Psoas muscle (tissue), 8 donors: Measurements from ENCODE around the gene TBATA. TPM values are rescaled to one million over a fixed set of nuclear protein-coding genes. Genes with fewer than 3 reads are reported as not detected.

Experiments
- ATAC-seq, 4 donors: fragments of 200-7000 bp; cut with Tn5 transposase; one replicate each; pipeline ENCODE4 v1.9.1; 2020; ENCODE audit warnings: moderate library complexity in 3 of 4, mild to moderate bottlenecking in 2 of 4
- DNase-seq, 2 donors: peaks; one replicate each; pipeline ENCODE4 v3.0.0-alpha.2; 2020
- H3K27ac ChIP-seq: fragments of 200-600 bp; one replicate; pipeline ENCODE4 v1.8.0; 2022
- H3K27me3 ChIP-seq, 3 donors: fragments of 200-600 bp in 1 of 3; one replicate each; pipeline versions ENCODE4 v1.6.1 to v1.8.0; 2013 to 2022; ENCODE audit warnings: low read length in 2 of 3, mild to moderate bottlenecking in 2 of 3, moderate library complexity in 1 of 3; ENCODE audit not compliant: insufficient read depth in 3 of 3
- H3K36me3 ChIP-seq, 2 donors: fragments of 200-600 bp in 1 of 2; one replicate each; pipeline versions ENCODE4 v1.6.1 to v1.8.0; 2013 to 2022; ENCODE audit warnings: low read depth in 1 of 2, mild to moderate bottlenecking in 1 of 2, moderate library complexity in 1 of 2; ENCODE audit not compliant: insufficient read depth in 1 of 2
- H3K4me1 ChIP-seq: fragments of 200-600 bp; one replicate; pipeline ENCODE4 v1.8.0; 2022
- H3K4me3 ChIP-seq: fragments of 200-600 bp; one replicate; pipeline ENCODE4 v1.8.0; 2022; ENCODE audit warnings: mild to moderate bottlenecking
- H3K9me3 ChIP-seq: fragments of 200-600 bp; one replicate; pipeline ENCODE4 v1.8.0; 2022
- WGBS, 3 donors: extraction: QIAGEN DNeasy Blood & Tissue Kit; methylation state at CpG; one replicate each; pipeline versions ENCODE4 v1.1.6 to v1.1.7; 2013; 5-methylcytosine and 5-hydroxymethylcytosine counted together
- intact Hi-C, 2 donors: fragments of 100-400 bp; cut with DNase I; formaldehyde crosslinking; loops; one replicate each; pipeline versions ENCODE4 v1.11.0 to v1.14.2; 2022
- polyA plus RNA-seq, 3 donors: library from polyadenylated mRNA; stranded (reverse); fragments of 200-250 nt; gene quantifications; one replicate each; pipeline ENCODE4 v1.2.3, GENCODE V29; 2013
- total RNA-seq, 4 donors: library from RNA; stranded (reverse); fragmentation: NEBNext Ultra II Directional in 2 of 4; extraction: Animal tissue kit (Norgen Biotek cat#: 25700) in 2 of 4; gene quantifications; one replicate each; pipeline versions ENCODE4 v1.2.1 to v1.2.4, GENCODE V29; 2021 to 2023
- TF ChIP-seq, protein P1 (sequence below): fragments of 200-600 bp; IDR thresholded peaks from one replicate; pipeline ENCODE4 v1.8.0; 2022; ENCODE audit warnings: antibody characterized with exemption
- donor health status: healthy with polysubstance abuse.
- donor health status: DM: no; HTN: no; CAD: no; lungs with moderate emphysema.
- donor health status: Bipolar disorder and iron deficiency.
- donor health status: healthy.
- donor health status: DM: yes; HTN: yes; CAD: no.
- donor health status: DM: no; HTN: no; CAD: no.
- donor health status: DM: no; HTN: no; CAD: no.
- donor health status: DM: yes; HTN: yes; CAD: no.

TBATA gene
- total and polyA plus RNA-seq, 7 donors: not detected

DNA sequence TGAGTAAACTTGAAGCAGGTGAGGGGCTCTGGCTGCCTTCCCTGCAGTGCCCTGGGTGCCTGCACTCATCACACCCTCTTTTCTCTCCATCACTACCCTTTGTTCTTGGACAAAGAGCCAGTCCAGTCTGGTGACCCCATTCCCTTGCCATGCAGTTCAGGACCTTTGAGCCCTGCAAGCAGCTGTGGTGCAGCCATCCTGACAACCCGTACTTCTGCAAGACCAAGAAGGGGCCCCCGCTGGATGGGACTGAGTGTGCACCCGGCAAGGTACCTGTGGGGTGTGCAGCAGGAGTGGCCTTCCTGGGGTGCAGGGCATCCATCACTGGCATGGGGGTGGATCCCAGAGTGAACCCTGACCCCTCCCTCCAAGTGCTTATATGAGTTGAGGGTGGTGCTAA lies 48.7 kb downstream of the TBATA start:
- H3K27me3 ChIP-seq: no peaks in the 10 kb centered on the region
- WGBS, 3 donors: 95 to 98% (median 96%) methylated on average over 3 of the region's 3 CpGs
- no peaks in the 10 kb centered on the region for H3K36me3 ChIP-seq
- intact Hi-C loops: no loop called here
- no peak overlapping the region for H3K27ac ChIP-seq
- no peak for DNase-seq
- no peak for ATAC-seq
- H3K4me1 ChIP-seq: no peaks in the 10 kb centered on the region
- TF ChIP-seq, protein P1, sequence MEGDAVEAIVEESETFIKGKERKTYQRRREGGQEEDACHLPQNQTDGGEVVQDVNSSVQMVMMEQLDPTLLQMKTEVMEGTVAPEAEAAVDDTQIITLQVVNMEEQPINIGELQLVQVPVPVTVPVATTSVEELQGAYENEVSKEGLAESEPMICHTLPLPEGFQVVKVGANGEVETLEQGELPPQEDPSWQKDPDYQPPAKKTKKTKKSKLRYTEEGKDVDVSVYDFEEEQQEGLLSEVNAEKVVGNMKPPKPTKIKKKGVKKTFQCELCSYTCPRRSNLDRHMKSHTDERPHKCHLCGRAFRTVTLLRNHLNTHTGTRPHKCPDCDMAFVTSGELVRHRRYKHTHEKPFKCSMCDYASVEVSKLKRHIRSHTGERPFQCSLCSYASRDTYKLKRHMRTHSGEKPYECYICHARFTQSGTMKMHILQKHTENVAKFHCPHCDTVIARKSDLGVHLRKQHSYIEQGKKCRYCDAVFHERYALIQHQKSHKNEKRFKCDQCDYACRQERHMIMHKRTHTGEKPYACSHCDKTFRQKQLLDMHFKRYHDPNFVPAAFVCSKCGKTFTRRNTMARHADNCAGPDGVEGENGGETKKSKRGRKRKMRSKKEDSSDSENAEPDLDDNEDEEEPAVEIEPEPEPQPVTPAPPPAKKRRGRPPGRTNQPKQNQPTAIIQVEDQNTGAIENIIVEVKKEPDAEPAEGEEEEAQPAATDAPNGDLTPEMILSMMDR: no peak
- no peak overlapping the region for H3K4me3 ChIP-seq
- no peaks in the 10 kb centered on the region for H3K9me3 ChIP-seq

DNA sequence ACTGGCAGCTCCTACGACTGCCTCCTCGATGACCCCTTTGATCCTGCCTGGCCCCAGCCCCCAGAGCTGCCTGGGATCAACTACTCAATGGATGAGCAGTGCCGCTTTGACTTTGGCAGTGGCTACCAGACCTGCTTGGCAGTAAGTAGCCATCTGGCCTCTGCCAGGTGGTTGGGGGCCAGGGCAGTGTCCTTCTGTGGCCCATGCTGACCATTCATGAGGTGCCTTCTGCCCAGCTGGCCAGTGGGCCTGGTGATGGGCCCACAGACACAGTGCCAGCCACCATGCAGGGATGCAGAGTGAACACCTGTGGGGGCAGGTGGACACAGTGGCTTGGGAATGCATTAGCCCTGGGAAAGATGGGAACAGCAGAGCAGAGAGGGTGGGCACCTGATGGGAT lies 50.0 kb downstream of the TBATA start:
- no peak overlapping the region for H3K27ac ChIP-seq
- TF ChIP-seq, protein P1: no peak
- ATAC-seq: no peak
- no peaks in the 10 kb centered on the region for H3K27me3 ChIP-seq
- H3K4me3 ChIP-seq: no peak overlapping the region
- no peaks in the 10 kb centered on the region for H3K4me1 ChIP-seq
- H3K9me3 ChIP-seq: no peaks in the 10 kb centered on the region
- no peak for DNase-seq
- intact Hi-C loops: no loop called here
- H3K36me3 ChIP-seq: no peaks in the 10 kb centered on the region
- 31 to 69% (median 50%) methylated on average over 3 of the region's 3 CpGs for WGBS, 3 donors

DNA sequence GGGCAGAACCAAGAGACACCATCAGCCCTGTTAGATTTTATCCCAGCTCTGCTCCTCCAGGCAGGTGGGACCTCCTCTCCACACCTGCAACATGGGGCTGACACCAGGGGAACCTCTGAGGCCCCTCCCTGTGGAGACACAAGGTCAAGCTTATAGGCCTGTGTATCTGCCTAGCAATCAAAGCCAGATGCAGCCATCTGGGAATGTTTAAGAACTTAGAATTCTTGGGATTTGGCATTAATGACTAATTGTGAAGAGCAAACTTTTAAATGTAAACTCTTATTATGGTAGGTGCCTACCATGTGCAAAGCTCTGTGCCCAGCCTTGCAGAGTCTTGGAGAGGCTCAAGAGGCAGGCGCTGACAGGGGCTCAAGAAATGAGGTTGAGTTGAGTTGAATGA lies 52.1 kb downstream of the TBATA start:
- TF ChIP-seq, protein P1: no peak
- Histone ChIP-seq H3K27ac (no peak overlapping the region), H3K36me3 (no peaks in the 10 kb centered on the region), H3K27me3 (no peaks in the 10 kb centered on the region), H3K4me3 (no peak overlapping the region), H3K4me1 (no peaks in the 10 kb centered on the region), H3K9me3 (no peaks in the 10 kb centered on the region)
- no peak for DNase-seq
- intact Hi-C loops: no loop called here
- no peak for ATAC-seq
- 98 to 100% (median 100%) methylated on average over 1 of the region's 1 CpG for WGBS, 3 donors

DNA sequence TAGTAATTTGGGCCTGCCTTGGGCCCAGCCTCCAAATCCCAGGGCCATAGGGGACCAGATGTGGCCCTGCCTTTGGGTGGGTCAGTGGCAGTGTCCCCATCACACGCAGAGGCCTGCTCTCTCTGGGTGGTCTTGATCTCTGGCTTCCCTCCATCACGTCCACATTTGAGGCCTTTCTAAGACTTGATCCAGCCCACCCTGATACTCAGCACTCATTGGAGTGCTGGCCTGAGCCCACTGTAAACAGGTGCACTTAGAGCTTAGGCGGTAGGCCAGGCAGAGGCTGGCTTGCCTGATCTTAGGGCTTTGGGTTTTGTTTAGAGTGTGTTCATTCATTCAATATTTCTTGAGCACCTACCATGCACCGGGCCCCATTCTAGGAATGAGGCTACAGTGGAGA lies 52.6 kb downstream of the TBATA start:
- Histone ChIP-seq H3K4me3 (no peak overlapping the region), H3K9me3 (no peaks in the 10 kb centered on the region), H3K4me1 (no peaks in the 10 kb centered on the region), H3K27ac (no peak overlapping the region), H3K36me3 (no peaks in the 10 kb centered on the region), H3K27me3 (no peaks in the 10 kb centered on the region)
- ATAC-seq (no peak), DNase-seq (no peak)
- intact Hi-C loops: no loop called here
- TF ChIP-seq, protein P1: no peak
- 72 to 89% (median 76%) methylated on average over 4 of the region's 4 CpGs for WGBS, 3 donors

DNA sequence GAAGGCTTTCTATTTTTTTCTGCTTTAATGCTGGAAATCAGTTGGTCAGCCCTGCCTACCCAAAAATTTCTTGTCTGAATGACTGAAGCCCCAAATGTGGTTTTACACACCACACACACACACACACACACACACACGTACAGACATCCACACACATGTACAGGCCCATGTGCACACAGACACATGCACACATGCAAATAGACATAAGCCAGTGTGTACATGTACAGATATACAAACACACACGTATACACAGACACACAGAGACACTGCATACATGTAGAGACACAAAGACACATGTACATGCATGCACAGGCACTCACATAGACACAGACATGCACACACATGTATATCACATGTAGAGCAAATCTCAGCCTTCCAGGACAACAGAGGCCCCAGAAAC lies 54.2 kb downstream of the TBATA start:
- Histone ChIP-seq H3K9me3 (no peaks in the 10 kb centered on the region), H3K4me1 (no peaks in the 10 kb centered on the region), H3K27ac (no peak overlapping the region), H3K4me3 (no peak overlapping the region), H3K36me3 (no peaks in the 10 kb centered on the region), H3K27me3 (no peaks in the 10 kb centered on the region)
- ATAC-seq (no peak), DNase-seq (no peak)
- WGBS, 3 donors: 71 to 95% (median 86%) methylated on average over 2 of the region's 2 CpGs
- TF ChIP-seq, protein P1: no peak
- intact Hi-C loops: no loop called here
